GM19239 (cell line): ENCODE data around the gene SSC5D.

Source experiments
- DNase-seq: peaks from one replicate; pipeline ENCODE4 v3.0.0; 2011; ENCODE audit warnings: low spot score; ENCODE audit not compliant: insufficient read length
- FAIRE-seq: peaks from 2 replicates; lab custom pipeline; 2011; peaks lifted over from hg19 to GRCh38; lab: Jason Lieb, UNC

Gene SSC5D

DNA sequence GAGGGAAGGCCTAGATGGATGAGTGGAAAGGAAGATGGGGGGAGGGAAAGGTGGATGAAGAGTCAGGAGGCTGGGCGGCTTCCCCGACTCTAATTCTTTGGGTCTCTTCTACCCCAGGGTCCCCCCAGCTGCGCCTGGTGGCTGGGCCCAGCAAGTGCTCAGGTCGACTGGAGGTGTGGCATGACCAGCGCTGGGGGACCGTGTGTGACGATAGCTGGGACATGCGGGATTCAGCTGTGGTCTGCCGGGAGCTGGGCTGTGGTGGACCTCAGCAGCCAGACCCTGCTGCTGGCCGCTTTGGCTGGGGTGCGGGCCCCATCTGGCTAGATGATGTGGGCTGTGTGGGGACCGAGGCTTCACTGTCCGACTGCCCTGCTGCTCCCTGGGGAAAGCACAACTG is 9.5 kb downstream of the SSC5D start:
- FAIRE-seq: no peak
- no peak for DNase-seq

DNA sequence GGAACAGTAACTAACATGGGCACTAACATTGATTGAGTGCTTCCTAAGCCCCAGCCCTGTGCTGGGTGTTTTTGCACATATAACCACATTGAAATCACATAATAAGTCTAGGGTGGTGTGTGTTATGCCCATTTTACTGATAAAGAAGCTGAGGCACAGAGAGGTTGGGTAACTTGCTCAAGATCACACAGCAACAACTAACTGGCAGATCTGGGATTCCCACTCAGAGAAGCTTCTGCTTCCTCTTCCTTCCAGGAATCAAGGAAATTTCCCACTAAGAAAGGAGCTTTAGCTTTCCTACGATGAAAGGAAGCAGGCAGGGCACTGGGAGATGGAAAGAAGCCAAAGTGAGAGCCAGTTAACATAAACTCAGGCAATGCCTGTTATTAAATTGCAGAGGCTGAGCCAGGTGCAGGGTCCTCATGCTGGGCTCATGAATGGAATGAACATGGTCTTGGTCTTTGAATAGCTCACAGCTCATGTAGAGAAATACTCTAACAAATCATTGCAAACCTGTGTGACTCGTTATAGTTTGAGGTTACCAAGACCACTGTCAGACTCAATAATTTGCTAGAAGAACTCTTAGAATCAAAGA is 10.1 kb downstream of the SSC5D start:
- FAIRE-seq: no peak
- no peak for DNase-seq

DNA sequence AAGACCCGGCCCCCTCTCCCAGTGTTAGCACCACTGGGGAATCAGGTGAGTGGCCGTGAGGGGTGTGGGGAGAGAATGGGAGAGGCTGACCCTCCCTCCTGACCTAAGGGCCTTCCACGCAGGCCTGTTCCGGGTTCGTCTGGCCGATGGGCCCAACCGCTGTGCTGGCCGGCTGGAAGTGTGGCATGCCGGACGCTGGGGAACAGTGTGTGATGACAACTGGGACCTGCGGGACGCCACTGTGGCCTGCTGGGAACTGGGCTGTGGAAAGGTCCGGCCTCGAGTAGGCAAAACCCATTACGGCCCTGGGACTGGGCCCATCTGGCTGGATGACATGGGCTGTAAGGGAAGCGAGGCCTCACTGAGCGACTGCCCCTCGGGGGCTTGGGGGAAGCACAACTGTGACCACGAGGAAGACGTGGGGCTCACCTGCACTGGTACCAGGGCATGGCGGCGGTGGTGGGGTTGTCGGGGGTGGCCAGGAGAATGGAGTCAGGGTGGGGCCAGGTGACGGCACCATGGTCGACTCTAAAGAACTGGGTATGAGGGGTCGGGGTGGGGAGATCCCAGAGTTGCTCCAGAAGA is 12.2 kb downstream of the SSC5D start:
- FAIRE-seq: no peak

DNA sequence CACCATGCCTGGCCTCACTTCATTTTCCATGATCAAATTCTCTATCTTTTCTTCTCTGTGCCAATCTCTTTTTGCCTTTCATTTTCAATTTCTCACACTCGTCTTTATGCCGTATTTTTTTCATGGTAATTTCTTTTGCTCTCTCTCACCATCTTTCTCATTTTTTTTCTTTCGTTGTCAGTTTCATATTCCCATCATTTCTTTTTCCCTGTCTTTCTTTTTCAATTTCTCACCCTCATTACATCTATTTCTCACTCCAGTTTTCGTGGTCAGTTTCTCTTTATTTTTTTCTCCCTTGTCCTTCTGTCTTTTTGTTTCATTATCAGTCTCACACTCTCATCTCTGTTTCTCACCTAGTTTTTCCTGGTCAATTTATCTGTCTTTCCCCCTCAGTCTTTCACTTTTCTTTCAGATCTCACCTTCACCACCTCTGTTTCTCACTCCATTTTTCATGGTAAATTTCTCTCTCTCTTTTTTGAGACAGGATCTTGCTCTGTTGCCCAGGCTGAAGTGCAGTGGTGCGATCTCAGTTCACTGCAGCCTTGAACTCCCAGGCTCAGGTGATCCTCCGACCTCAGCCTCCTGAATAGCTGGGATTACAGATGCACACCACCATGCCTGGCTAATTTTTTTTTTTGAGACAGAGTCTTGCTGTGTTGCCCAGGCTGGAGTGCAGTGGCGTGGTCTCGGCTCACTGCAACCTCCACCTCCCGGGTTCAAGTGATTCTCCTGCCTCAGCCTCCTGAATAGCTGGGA is 14.1 kb downstream of the SSC5D start:
- FAIRE-seq (no peak), DNase-seq (no peak)

More for the DNA sequence above, 12.2 kb downstream of the SSC5D start:
- no peak for DNase-seq

DNA sequence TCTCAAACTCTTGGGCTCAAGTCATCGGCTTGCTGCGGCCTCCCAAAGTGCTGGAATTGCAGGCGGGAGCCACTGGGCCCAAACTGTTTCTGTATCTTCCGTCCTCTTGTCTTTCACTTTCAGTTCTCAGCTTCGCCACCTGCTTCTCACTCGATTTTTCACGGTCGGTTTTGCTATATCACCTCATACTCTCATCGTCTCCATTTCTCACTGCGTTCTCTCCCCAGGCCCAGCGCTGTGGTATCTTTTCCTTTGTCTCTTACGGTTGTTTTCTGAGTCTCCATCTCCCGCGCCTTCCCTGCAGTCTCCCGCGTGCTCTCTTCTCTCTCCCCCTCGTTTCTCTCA is 14.9 kb downstream of the SSC5D start:
- no peak for FAIRE-seq
- no peak for DNase-seq

DNA sequence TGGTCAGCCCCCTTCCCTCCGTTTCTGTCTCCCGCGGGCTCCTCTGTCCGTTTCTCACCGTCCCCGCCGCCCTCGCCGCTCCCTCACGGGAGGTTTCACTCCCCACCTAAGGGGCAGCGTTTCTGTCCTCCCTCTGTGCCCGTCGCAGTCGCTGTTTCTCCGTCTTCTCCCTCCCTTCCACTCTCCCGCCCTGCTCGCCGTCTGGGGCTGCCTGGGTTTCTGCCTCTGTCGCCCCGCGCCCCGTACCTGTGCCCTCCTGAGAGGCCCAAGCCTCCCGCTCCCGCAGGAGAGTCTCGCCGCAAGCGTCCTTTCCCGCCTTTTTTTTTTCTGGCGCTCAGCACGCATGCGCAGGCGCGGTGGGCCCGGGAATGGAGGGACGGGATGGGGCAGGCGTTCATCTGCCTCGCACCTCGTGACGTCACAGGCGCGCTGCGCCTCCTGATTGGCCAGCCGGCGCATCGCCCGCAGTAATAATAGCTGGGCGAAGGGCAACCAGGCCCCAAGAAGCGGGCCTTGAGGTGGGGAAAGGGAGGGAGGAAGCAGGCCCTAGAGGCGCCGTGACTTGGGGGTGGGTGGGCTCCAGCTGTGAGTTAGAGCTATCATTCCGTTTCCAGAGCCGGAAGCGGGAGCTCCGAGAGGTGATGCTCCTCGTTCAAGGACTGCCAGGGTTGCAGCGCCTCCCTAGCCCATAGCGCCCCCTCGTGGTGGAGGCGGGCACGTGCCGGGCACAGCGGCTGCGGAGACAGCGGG is 15.4 kb downstream of the SSC5D start:
- peak; percentile 97 for FAIRE-seq

DNA sequence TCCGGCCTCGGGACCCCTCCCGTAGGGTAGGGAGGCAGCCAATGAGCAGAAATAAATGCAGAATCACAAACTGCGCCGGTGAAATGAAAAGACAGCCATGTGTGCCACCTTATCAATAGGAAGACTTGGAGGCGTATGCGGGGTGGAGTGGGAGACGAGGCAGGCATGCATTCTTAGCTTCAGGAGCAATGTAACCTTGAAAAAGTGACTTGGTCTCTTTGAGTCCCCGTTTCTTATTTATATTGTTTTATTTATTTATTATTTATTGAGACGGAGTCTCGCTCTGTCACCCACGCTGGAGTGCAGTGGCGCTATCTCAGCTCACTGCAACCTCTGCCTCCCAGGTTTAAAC is 16.0 kb downstream of the SSC5D start:
- FAIRE-seq (no peak), DNase-seq (no peak)

More for the DNA sequence above, 15.4 kb downstream of the SSC5D start:
- peak; percentile 98 for DNase-seq

DNA sequence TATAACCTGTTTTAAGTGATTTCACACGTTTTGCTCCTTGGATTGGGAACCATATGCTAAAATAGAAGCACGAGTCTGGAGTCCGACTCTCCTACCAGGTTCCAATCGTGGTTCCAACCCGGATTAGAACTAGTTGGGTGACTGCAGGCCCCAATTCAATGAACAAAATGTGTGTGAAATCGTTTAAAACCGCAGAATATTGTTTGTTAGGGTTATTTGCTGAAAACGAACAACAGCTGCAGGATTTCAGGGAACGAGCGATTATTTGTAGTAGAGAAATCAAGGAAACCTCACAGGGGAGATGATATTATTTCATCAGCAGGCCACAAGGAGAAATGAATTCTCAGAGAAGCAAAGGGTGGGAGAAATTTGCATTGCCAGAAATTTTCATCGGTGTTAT is 16.7 kb downstream of the SSC5D start:
- FAIRE-seq: no peak
- DNase-seq: no peak

DNA sequence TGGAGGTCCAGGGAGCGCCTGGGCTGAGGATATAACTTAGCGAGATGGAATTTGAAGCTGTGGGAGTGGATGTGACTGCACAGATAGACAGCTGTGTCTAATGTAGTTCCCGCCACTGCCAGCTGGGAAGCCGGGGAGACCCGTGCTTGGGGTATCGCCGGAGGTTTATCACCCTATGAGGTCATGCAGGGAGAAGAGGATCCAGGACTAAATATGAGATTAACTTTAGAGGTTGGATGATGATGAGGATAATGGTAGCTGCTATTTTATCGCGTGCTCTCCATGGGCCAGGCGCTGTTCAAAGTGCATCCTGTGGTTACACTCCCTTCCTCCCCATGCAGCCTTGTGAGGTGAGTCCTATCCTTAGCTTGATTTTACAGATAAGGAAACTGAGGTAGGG is 19.9 kb downstream of the SSC5D start:
- no peak for FAIRE-seq
- no peak for DNase-seq

DNA sequence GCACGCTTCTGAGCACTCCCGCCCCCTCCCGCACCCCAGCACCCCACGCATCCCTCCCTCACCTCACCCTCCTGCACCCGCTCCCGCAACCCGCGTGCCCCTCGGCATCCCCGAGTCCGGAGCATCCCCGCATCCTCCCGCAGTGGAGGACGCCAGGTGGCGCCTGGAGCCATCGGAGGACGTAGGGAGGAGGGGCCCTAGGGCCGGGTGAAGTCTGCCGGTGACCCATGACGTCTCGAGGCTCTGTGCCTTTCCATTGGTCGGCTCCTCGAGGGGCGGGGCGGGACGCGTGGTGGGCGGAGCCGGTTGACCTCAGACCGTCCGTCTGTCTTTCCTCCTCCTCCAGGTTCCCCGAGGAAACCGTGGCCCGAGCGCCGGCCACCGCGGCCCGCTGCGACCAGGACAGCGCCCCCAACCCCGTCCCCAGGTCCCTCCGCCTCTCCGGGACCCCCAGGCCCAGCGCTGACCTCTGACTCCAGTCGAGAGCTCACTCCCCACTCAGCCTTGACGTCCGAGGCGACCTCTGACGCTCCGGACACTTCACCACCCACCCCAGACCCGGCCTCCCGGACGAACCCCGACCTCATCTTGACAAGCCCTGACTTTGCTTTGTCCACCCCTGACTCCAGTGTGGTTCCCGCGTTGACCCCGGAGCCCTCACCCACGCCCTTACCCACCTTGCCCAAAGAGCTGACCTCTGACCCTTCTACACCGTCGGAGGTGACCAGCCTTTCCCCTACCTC is 28.8 kb downstream of the SSC5D start:
- peak; percentile 99 for DNase-seq
- FAIRE-seq: peak; percentile 92

DNA sequence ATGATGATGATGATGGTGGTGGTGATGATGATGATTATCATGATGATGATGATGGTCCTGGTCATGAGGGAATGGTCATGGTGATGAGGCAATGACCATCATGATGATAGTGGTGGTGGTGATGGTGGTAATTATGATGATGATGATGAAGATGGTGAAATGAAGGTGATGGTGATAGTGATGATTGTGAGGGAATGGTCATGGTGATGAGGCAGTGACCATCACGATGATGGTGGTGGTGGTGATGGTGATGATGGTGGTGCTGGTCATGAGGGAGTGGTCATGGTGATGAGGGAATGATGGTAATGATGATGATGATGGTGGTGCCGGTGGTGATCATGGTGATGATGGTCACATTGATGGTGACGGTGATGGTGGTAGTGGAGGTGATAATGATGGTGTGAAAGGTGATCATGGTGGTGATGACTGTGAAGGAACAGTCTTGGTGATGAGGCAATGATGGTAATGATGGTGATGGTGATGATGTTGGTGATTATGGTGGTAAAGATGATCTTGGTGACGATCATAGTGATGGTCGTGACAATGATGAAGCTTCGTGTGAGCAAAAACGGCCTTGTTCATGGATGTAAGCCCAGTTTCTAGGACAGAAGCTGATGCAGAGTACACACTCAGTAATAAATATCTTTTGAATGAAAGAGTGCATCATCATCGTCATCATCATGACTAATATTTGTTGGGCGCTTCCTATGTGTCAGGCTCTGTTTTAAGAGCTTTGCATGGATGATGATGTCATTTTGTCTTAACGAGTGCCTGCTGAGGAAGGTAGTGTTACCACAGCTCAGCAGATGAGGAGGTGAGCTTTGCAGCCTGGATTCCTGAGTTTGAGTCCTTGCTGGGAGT is 31.4 kb downstream of the SSC5D start:
- DNase-seq (no peak), FAIRE-seq (no peak)

DNA sequence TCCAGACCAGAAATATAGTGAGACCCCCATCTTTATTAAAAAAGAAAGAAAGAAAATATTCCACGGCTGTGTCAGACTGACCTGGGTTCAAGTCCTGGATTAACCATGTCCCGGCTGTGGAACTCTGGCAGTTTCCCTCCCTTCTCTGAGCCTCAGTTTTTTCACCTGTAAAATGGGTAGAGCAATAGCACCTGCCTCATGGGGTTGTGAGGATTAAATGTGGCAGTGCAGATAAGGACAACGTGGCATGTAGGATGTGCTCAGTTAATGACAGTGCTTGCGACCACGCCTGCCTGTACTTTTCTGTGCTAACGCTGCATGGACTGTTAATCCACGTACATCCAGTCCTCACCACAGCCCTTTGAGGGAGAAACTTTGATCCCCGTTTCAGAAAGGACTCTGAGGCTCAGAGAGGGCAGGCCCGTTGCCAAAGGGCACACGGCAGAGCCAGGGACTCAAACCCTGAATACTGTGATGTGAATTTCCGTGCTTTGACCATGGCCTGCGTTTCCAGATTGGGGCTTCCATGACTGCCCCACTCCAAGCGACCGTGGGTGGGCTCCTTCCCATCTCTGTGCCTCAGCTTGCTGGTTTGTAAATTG is 32.6 kb downstream of the SSC5D start:
- FAIRE-seq: no peak
- DNase-seq: no peak

DNA sequence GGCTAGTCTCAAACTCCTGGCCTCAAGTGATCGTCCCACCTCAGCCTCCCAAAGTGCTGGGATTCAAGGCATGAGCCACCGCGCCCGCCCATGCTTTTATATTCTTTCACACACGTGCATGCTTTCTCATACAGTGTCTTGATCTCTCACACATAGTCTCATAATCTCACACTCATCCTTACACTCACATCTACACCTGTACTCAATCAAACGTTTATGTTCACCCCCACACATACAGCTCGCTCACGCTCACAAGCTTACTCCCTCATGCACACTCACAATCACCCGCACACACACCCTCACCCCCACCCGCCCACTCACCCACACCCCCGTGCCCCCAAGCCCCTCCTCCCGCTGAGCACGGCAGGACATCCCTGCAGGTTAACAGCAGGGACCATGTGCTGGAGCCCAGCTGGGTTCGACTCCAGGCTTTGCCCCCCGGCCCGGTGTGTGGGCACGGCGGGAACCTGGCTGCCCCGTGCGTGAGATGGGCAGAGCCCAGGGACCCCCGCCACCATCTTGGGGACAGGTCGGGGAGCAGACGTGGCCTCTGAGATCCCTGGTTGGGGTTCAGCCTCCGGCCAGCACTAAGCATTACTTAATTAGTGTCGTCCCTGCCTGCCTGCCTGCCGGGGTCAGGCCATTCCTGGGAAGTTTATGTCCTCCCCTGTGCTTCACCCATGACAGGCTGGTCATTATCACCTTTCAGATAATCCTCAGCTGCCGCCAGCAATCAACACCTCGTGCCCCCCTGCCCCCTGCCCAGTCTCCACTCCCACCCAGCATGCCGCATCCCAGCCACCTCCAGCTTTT is 37.3 kb downstream of the SSC5D start:
- no peak for FAIRE-seq
- DNase-seq: no peak

DNA sequence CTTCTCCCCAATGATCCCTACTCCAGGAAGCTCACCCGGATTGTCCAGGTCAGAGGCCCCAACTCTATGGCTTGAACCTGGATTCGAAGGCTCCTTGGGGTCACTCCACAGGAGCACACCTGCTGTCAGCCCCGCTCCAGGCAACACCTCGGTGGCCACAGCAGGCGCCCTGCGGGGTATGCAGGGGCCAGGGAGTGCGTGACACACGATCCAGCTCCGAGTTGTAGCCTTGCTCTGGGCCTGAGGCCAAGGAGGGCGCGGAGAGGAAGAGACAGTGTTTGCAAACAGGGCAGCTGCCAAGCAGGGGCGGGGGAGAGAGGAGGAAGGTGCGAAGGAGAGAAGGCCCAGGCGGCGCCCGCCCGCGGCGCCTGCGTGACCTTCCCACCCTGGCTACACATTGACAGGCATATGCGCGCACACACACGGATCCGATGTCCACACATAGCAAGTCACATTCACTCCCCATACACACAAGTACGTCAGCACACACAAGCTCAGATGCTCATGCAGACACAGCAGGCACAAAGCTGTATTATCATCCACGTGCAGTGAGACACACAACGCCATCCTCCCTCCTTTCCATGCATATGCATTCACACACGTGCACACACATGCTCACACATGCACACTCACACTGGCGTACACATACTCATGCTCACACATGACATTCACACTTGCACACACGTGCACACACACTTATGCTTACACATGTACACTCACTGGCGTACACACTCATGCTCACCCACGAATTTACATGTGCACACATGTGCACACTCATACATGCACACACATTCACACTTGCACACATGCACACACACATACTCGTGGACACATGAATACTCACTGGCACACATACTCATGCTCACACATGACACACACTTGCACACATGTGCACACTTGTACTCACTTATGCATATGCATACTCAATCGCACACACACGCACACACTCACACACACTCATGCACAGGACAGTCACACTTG is 38.3 kb downstream of the SSC5D start:
- DNase-seq: no peak
- no peak for FAIRE-seq

DNA sequence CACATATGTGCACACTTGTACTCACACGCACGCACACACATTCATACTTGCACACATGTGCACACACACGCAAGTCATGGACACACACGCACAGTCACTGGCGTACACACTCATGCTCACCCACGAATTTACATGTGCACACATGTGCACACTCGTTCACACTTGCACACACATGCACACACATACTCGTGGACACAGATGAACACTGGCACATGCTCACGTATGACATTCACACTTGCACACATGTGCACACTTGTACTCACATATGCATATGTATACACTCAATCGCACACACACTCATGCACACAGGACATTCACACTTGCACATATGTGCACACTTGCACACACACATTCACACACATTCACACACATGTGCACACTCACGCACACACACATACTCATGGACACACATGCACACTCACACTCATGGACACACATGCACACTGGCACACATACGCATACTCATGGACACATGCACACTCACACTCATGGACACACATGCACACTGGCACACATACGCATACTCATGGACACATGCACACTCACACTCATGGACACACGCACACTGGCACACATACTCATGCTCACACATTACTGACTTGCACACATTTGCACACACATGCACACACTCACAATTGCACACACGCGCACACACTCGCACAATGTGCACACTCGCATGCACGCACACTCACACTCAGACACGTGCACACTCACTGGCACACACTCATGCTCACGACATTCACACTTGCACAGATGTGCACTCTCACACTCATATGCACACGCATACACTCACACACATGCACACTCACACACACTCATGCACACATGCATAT is 39.2 kb downstream of the SSC5D start:
- DNase-seq (no peak), FAIRE-seq (no peak)

DNA sequence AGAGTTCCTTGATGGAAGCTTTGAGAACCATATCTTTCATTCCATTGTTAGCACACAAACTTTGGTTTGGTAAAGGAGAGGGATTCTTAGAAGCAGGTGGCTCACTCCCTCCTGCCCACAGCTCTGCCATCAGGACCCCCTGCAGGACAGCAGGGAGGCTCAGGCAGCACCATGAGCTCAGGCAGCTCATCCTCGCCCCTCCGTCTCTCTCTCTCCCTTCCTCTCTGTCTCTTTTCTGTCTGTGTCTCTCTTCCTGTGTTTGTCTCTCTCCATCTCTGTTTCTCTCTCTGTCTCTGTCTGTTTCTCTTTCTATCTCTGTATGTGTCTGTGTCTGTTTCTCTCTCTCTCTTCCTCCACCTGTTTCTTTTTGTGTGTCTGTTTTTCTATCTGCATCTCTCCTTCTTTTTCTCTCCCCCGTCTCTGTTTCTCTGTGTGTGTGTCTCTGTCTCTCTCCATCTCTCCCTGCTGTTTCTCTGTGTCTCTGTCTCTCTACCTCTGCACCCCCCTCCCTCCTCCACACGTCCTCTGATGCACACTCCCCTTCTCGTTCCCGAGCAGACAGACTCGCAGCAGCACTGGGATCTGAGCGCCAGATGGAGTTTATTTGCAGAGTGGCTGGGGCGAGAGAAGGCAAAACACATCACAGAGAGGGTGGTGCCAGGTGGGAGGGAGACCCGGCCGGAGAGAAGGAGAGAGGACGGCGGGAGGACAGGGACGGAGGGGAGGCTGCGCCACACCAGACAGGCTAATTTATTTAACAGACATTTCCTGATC is 40.0 kb downstream of the SSC5D start:
- FAIRE-seq: no peak

More for the DNA sequence above, 40.0 kb downstream of the SSC5D start:
- no peak for DNase-seq
